Endodermal cell (in vitro differentiated cells): ENCODE measurements around the gene CCDC24. TPM values are rescaled to one million over a fixed set of nuclear protein-coding genes. Genes with fewer than 3 reads are reported as not detected.

Source experiments
- DNase-seq: peaks from one replicate; pipeline ENCODE4 v3.0.0-alpha.2; 2017
- H3K27ac ChIP-seq: 2 replicates; pipeline ENCODE4 v1.5.1; 2013; ENCODE audit warnings: mild to moderate bottlenecking, low read depth, low read length, moderate library complexity
- H3K27me3 ChIP-seq: 2 replicates; pipeline ENCODE4 v1.6.1; 2013; ENCODE audit warnings: mild to moderate bottlenecking, low read length, moderate library complexity; ENCODE audit not compliant: insufficient read depth, control insufficient read depth, poor library complexity, severe bottlenecking
- H3K36me3 ChIP-seq: 2 replicates; pipeline ENCODE4 v1.7.0; 2013; ENCODE audit warnings: mild to moderate bottlenecking, low read length, moderate library complexity; ENCODE audit not compliant: control insufficient read depth, insufficient read depth
- H3K4me1 ChIP-seq: one replicate; pipeline ENCODE4 v1.7.0; 2013; ENCODE audit warnings: low read length; ENCODE audit not compliant: control insufficient read depth, insufficient read depth
- H3K4me3 ChIP-seq: 2 replicates; pipeline ENCODE4 v1.5.1; 2013; ENCODE audit warnings: mild to moderate bottlenecking, low read length, moderate library complexity
- H3K9ac ChIP-seq: 2 replicates; pipeline ENCODE4 v1.6.1; 2013; ENCODE audit warnings: mild to moderate bottlenecking, low read length, moderate library complexity; ENCODE audit not compliant: poor library complexity, severe bottlenecking; ENCODE audit errors: extremely low read depth
- H3K9me3 ChIP-seq: 2 replicates; pipeline ENCODE4 v1.6.1; 2013; ENCODE audit warnings: mild to moderate bottlenecking, low read length, moderate library complexity; ENCODE audit not compliant: control insufficient read depth
- H3K27ac Mint-ChIP-seq: 2 replicates; pipeline ENCODE4 v1.8.0; 2020; ENCODE audit warnings: mixed read lengths
- H3K27me3 Mint-ChIP-seq: 2 replicates; pipeline ENCODE4 v1.8.0; 2021; ENCODE audit warnings: mild to moderate bottlenecking, mixed read lengths; ENCODE audit not compliant: insufficient read depth
- H3K36me3 Mint-ChIP-seq: 2 replicates; pipeline ENCODE4 v1.8.0; 2020; ENCODE audit warnings: low read depth, mixed read lengths
- H3K4me1 Mint-ChIP-seq: 2 replicates; pipeline ENCODE4 v1.8.0; 2020; ENCODE audit warnings: mixed read lengths
- H3K4me3 Mint-ChIP-seq: 2 replicates; pipeline ENCODE4 v1.8.0; 2020; ENCODE audit warnings: mild to moderate bottlenecking, moderate library complexity, mixed read lengths
- H3K9me3 Mint-ChIP-seq: 2 replicates; pipeline ENCODE4 v1.8.0; 2020; ENCODE audit warnings: mild to moderate bottlenecking, mixed read lengths
- CTCF ChIP-seq: fragments of 200-600 bp; sonication (generic); conservative IDR thresholded peaks from 2 replicates; pipeline ENCODE4 v1.5.0; 2021; ENCODE audit warnings: antibody characterized with exemption, mild to moderate bottlenecking
- WGBS, 2 experiments: methylation state at CpG; one replicate each; pipeline versions ENCODE4 v1.1.5 to v1.1.7; 2013; ENCODE audit warnings: missing lambda C conversion rate in 2 of 2, mixed read lengths in 1 of 2; ENCODE audit not compliant: insufficient coverage in 1 of 2, insufficient read length in 1 of 2; 5-methylcytosine and 5-hydroxymethylcytosine counted together
- total RNA-seq, 2 donors: library from RNA; stranded (reverse); fragmentation: NEBNext Ultra II Directional in 1 of 2; extraction: Animal tissue kit (Norgen Biotek cat#: 25700) in 1 of 2; gene quantifications; 2 replicates in 1 of 2; 3 replicates in 1 of 2; pipeline ENCODE4 v1.2.1, GENCODE V29; 2021

Gene CCDC24
- total RNA-seq, 2 donors from 2014 or later, result 26.6 to 31.1 TPM

- H3K4me3 ChIP-seq, result no peak overlapping the region
- WGBS, 2 experiments, result 92 to 95% methylated on average over 8 to 14 of the region's 14 CpGs
- Mint-ChIP-seq H3K4me3 (no peak overlapping the region), H3K27ac (no peak overlapping the region), H3K27me3 (no peaks in the 10 kb centered on the region), H3K4me1 (peaks cover 36% of the 10 kb centered on the region), H3K36me3 (peaks cover 14% of the 10 kb centered on the region), H3K9me3 (no peaks in the 10 kb centered on the region)
- H3K4me1 ChIP-seq, result peaks cover 25% of the 10 kb centered on the region
- no peaks in the 10 kb centered on the region for H3K9me3 ChIP-seq
- H3K27ac ChIP-seq, result no peak overlapping the region
- H3K27me3 ChIP-seq, result no peaks in the 10 kb centered on the region
- peak; percentile 71 for DNase-seq
- H3K9ac ChIP-seq, result no peak overlapping the region
- no peaks in the 10 kb centered on the region for H3K36me3 ChIP-seq
- TF ChIP-seq CTCF, result peak; percentile 72
Observed at GRCh38 chr1:44002606-44003157, 11.3 kb downstream of the CCDC24 start.

GRCh38 chr1:44008259-44008658 is 16.9 kb downstream of the CCDC24 start:
- H3K36me3 ChIP-seq, result no peaks in the 10 kb centered on the region
- H3K9me3 ChIP-seq, result no peaks in the 10 kb centered on the region
- H3K36me3 Mint-ChIP-seq, result peaks cover 11% of the 10 kb centered on the region
- no peaks in the 10 kb centered on the region for H3K9me3 Mint-ChIP-seq
- peaks cover 8% of the 10 kb centered on the region for H3K4me1 ChIP-seq
- H3K27me3 Mint-ChIP-seq, result no peaks in the 10 kb centered on the region
- no peak for TF ChIP-seq CTCF
- H3K27ac Mint-ChIP-seq, result no peak overlapping the region
- H3K27ac ChIP-seq, result no peak overlapping the region
- WGBS, 2 experiments, result 96 to 100% methylated on average over 5 to 11 of the region's 12 CpGs
- no peak for DNase-seq
- H3K4me1 Mint-ChIP-seq, result peaks cover 5% of the 10 kb centered on the region
- no peak overlapping the region for H3K4me3 ChIP-seq
- H3K9ac ChIP-seq, result no peak overlapping the region
- H3K4me3 Mint-ChIP-seq, result no peak overlapping the region
- no peaks in the 10 kb centered on the region for H3K27me3 ChIP-seq

GRCh38 chr1:44010935-44011471 is 19.6 kb downstream of the CCDC24 start:
- no peaks in the 10 kb centered on the region for H3K27me3 Mint-ChIP-seq

More at GRCh38 chr1:44010935-44011471, 19.6 kb downstream of the CCDC24 start:
- Mint-ChIP-seq H3K36me3 (peaks cover 11% of the 10 kb centered on the region), H3K27ac (no peak overlapping the region), H3K4me1 (no peaks in the 10 kb centered on the region), H3K9me3 (no peaks in the 10 kb centered on the region), H3K4me3 (no peak overlapping the region)
- H3K36me3 ChIP-seq, result no peaks in the 10 kb centered on the region
- DNase-seq, result no peak
- H3K9me3 ChIP-seq, result no peaks in the 10 kb centered on the region
- no peak overlapping the region for H3K9ac ChIP-seq
- no peaks in the 10 kb centered on the region for H3K4me1 ChIP-seq
- 89 to 94% methylated on average over 7 to 11 of the region's 11 CpGs for WGBS, 2 experiments
- TF ChIP-seq CTCF, result no peak
- no peak overlapping the region for H3K27ac ChIP-seq
- H3K4me3 ChIP-seq, result no peak overlapping the region
- no peaks in the 10 kb centered on the region for H3K27me3 ChIP-seq
